Dermis microvascular lymphatic vessel endothelial cell (primary cell): ENCODE measurements around the gene PPP2R2D. TPM values are rescaled to one million over a fixed set of nuclear protein-coding genes. Genes with fewer than 3 reads are reported as not detected.
"Not testable (repeated sequence)": the region's sequence is repeated elsewhere in the genome, so short reads cannot be mapped to it uniquely, and the experiment has no call there.

Source experiments
- DNase-seq, 2 donors: peaks; one replicate each; pipeline versions ENCODE4 v3.0.0 to v3.0.0-alpha.2; 2010; ENCODE audit warnings: low read depth in 2 of 2
- total RNA-seq: library from RNA; depleted of rRNA; stranded (reverse); fragments of >200 nt; gene quantifications from 2 replicates; pipeline ENCODE4 v1.2.1, GENCODE V29; 2014

The PPP2R2D gene
- total RNA-seq, 1 donor from 2014 or later = 21.3 TPM

- no peak for DNase-seq
Observed at GRCh38 chr10:131974034-131974817, 73.4 kb downstream of the PPP2R2D start.

- no peak for DNase-seq
Observed at GRCh38 chr10:131975003-131975402, 74.2 kb downstream of the PPP2R2D start.

GRCh38 chr10:131975796-131976195 is 75.0 kb downstream of the PPP2R2D start:
- no peak for DNase-seq

GRCh38 chr10:131977323-131978096 is 76.7 kb downstream of the PPP2R2D start:
- no peak for DNase-seq

- DNase-seq = no peak
Observed at GRCh38 chr10:131978366-131978765, 77.6 kb downstream of the PPP2R2D start.

GRCh38 chr10:131978851-131979250 is 78.0 kb downstream of the PPP2R2D start:
- DNase-seq = no peak

GRCh38 chr10:131979336-131979735 is 78.5 kb downstream of the PPP2R2D start:
- no peak for DNase-seq

- DNase-seq = peak; percentile 28 to 58
Observed at GRCh38 chr10:131979821-131980270, 79.0 kb downstream of the PPP2R2D start.

GRCh38 chr10:131980321-131980720 is 79.5 kb downstream of the PPP2R2D start:
- no peak for DNase-seq

- peak in 1 of 2 donors; percentile 20 for DNase-seq
Observed at GRCh38 chr10:131980761-131981428, 80.1 kb downstream of the PPP2R2D start.

GRCh38 chr10:131981429-131982184 is 80.8 kb downstream of the PPP2R2D start, which contains the start of gene BNIP3:
Gene BNIP3, minus strand, starts transcription at chr10:131981923. Its CDS starts 117 bp downstream, at chr10:131981806.
- peak; percentile 87 to 95 for DNase-seq

- no peak for DNase-seq
Observed at GRCh38 chr10:131982185-131982756, 81.5 kb downstream of the PPP2R2D start.

GRCh38 chr10:131982796-131983195 is 82.0 kb downstream of the PPP2R2D start:
- DNase-seq = no peak

- peak; percentile 33 to 71 for DNase-seq
Observed at GRCh38 chr10:131983780-131984179, 83.0 kb downstream of the PPP2R2D start.

GRCh38 chr10:131986851-131987250 is 86.0 kb downstream of the PPP2R2D start:
- not testable (repeated sequence) for DNase-seq

- DNase-seq = not testable (repeated sequence)
Observed at GRCh38 chr10:131987301-131987700, 86.5 kb downstream of the PPP2R2D start.

GRCh38 chr10:131987786-131988185 is 87.0 kb downstream of the PPP2R2D start:
- not testable (repeated sequence) for DNase-seq

- no peak for DNase-seq
Observed at GRCh38 chr10:131991726-131992125, 90.9 kb downstream of the PPP2R2D start.

- no peak for DNase-seq
Observed at GRCh38 chr10:131993275-131993674, 92.5 kb downstream of the PPP2R2D start.

GRCh38 chr10:131994435-131994834 is 93.6 kb downstream of the PPP2R2D start:
- DNase-seq = peak in 1 of 2 donors; percentile 13
